Gastroesophageal sphincter (tissue), 3 donors: ENCODE measurements around the gene ME1.

ENCODE experiments used
- EP300 ChIP-seq: sonication (generic); formaldehyde crosslinking; IDR thresholded peaks from one replicate; pipeline ENCODE4 v1.6.1; 2017; ENCODE audit warnings: antibody characterized with exemption, mild to moderate bottlenecking
- POLR2A ChIP-seq, 2 donors: fragments of 450-650 bp; IDR thresholded peaks; one replicate each; pipeline ENCODE4 v1.6.1; 2017; ENCODE audit warnings: antibody characterized with exemption in 2 of 2, mild to moderate bottlenecking in 2 of 2, moderate library complexity in 1 of 2
- TF ChIP-seq, protein P1 (sequence below), 4 experiments: fragments of 200-600 bp in 2 of 4; fragments of 450-650 bp in 2 of 4; sonication (generic) in 1 of 4; IDR thresholded peaks; one replicate each; pipeline ENCODE4 v1.5.1; 2017 to 2019; ENCODE audit warnings: antibody characterized with exemption in 4 of 4, mild to moderate bottlenecking in 2 of 4, moderate library complexity in 2 of 4

- TF ChIP-seq, protein P1, sequence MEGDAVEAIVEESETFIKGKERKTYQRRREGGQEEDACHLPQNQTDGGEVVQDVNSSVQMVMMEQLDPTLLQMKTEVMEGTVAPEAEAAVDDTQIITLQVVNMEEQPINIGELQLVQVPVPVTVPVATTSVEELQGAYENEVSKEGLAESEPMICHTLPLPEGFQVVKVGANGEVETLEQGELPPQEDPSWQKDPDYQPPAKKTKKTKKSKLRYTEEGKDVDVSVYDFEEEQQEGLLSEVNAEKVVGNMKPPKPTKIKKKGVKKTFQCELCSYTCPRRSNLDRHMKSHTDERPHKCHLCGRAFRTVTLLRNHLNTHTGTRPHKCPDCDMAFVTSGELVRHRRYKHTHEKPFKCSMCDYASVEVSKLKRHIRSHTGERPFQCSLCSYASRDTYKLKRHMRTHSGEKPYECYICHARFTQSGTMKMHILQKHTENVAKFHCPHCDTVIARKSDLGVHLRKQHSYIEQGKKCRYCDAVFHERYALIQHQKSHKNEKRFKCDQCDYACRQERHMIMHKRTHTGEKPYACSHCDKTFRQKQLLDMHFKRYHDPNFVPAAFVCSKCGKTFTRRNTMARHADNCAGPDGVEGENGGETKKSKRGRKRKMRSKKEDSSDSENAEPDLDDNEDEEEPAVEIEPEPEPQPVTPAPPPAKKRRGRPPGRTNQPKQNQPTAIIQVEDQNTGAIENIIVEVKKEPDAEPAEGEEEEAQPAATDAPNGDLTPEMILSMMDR (IDR thresholded peaks at IDR 0.05) = no peak
- TF ChIP-seq POLR2A (IDR thresholded peaks at IDR 0.05) (no peak), EP300 (no peak)
Measured at GRCh38 chr6:83479389-83479788, 48.5 kb upstream of the ME1 start.
